DMS53 treated with DMSO at 0.1 percent for 48 hours (cell line): ENCODE measurements around the gene OR52R1.
"Not testable (repeated sequence)": the region's sequence is repeated elsewhere in the genome, so short reads cannot be mapped to it uniquely, and the experiment has no call there.

Source experiments
- DNase-seq: peaks from one replicate; lab custom pipeline; 2025; ENCODE audit not compliant: unreplicated experiment; lab: John Stamatoyannopoulos, UW

Gene OR52R1

DNA sequence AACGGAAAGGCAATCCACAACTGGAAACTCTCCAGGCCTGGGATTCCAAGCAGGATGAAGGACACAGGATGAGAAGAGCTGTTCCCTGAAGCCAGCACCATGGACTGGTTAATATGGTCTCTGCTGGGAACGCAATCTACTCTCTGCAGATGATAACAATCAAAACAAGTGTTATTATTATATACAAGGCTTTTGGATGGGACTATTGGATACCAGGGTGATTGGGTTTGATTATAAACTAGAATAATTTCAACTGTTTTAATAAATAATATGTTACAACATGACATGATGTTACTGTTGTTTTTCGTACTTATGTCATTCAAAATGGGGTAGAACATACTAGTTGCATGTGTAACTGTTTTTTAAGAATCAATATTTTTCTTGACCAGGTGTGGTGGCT is at the start of gene OR52R1:
OR52R1 (minus strand) TSS at position 101 of the 400 bp plus-strand sequence; CDS start at position 101, 0 bp downstream.
- no peak for DNase-seq

DNA sequence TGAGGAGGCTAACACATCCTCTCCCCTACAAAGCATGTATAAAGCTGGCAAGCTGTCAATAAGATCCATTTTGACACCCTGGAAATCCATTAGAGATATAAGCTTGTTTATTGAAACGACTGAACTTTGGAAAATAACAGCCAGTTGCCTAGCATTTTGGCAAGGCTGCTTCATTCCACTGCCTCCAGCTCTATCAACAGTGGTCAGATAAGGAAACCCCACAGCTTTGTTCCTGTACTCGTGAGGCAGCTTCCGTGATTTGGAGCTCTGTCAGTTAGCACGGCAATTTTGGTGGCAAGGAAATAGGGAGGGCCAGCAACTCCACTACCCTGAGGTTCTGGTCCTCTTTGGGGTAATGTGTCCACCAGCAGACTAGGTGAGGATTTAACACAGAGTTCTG is 46.9 kb upstream of the OR52R1 start:
- DNase-seq = no peak

DNA sequence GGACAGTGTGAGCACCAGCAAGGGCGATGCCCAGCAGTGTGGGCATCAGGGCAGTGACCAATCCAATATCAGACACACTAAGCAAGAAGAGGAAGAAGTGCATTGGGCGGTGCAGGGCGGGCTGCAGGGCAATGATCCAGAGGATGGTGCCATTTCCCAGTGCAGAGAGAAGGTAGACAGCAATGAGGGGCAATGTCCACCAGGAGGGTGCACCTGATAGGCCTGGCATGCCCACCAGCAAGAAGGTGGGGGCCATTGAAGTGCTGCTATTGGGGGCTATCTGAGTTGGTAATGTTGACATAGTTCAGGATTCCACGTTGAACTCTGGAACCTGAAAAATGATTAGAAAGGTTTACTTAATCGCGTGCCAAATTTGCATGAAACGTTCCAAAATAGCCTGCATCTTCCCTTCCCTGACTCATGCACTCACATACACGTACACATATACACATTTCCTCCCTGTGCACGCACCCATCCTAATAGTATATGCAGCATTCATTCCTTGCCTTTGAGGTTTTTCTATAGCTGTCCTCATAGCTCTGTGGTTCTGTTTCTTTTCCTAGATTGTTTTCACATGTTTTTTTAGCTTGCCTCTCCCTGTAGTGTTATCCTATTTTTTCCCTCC is 44.8 kb upstream of the OR52R1 start, which contains the start of gene OR51S1:
OR51S1 (minus strand) TSS at position 301 of the 625 bp plus-strand sequence; CDS start at position 301, 0 bp downstream.
- no peak for DNase-seq

DNA sequence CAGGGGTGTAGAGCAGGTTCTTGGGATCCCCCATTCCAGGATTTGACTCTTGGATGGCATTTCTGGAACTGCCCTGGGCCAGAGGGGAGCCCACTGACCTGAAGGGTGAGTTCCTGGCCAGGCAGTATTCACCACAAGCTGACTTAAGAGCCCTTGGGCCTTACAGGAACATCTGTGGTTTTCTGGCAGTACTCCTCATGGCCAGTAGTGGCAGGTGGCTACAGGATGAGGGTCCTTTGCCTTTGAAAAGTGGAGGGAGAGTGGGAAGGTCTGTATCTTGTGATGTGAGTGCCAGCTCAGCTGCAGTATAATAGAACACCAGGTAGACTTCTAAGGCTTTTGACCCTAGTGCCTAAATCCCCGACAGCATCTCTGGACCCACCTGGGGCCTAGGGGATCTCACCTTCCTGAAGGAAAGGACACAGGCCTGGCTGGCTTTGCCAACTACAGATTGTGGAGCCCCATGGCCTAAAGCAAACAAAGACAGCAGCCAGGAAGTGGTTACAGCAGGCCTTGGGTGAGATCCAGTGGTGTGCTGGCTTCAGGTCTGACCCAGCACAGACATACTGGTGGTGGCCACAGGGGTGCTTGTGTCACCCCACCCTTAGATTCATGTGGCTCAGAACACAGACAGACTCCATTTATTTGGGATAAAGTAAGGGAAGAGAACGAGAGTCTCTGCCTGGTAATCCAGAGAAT is 35.8 kb upstream of the OR52R1 start:
- no peak for DNase-seq

DNA sequence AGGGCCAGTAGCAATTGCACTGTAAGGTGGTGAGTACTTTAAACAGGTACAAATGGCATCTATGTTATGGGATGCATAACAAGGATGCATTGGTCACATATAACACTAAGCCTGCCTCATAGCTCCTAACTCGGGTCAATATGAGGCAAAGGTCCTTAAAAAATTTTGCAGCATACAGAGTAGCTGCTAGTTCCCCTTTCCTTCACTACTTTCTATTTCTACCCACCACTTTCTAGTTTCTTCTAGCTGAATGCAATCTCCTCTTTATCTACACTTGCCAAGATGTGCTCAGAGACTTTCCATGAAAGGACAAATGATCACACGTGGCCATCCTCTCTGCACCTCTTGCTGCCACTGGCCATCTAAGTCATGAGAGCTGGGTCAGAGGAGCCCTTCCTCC is 26.7 kb upstream of the OR52R1 start:
- DNase-seq = no peak

DNA sequence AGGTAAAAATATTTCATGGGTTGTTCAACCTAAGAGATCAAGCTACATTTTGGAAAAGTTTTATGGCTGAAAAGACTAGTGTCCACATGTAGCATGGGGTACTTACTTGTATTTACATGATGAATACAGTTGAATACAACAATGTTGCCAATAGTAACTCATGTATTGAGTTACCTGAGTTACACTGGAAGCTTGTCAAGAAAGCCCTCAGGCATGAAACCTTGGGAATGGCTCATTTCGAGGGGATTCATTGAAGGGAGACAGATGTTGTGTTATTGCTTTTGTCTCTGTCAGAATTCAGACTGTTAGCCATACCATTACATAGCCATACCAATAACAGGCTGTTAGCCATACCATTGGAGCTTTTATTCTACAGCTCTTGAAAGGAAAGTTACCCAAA is 26.2 kb upstream of the OR52R1 start:
- no peak for DNase-seq

DNA sequence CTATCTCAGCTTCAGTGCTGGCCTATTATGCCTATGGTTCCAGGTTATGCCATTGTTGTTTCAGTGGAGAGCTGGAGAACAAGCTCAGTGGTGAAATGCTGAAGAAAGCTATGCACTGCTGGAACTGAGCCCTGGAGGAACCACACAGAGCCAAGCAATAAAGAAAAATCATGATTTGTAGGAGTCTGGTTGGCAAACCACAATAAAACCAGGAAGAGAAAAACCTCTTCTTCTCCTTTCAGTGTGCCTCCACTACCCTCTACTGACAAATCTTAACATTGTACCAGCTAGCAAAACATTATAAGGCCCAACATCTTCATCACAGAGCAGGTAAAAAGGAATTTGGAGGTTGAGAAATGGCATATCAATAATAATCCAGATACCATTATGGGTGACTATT is 22.2 kb upstream of the OR52R1 start:
- peak; percentile 39 for DNase-seq

DNA sequence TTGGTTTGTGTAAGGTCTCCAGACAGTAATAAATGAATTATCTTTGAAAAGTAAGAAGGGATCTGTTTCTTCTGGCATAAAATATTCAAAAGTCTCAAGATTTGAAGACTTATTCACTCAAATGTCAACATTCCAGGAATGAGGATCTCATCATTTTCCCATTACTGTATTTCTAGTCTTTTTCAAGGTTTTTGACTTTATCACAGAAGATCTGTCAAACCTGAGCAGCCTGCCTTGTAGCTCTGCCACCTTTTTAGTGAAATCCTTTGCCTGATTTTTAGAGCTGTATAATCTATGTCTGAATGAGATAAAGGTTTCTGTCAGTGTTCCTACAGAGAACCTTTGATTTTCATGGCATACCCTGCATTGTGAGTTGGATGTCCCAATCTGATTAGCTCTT is 21.0 kb upstream of the OR52R1 start:
- DNase-seq = no peak

DNA sequence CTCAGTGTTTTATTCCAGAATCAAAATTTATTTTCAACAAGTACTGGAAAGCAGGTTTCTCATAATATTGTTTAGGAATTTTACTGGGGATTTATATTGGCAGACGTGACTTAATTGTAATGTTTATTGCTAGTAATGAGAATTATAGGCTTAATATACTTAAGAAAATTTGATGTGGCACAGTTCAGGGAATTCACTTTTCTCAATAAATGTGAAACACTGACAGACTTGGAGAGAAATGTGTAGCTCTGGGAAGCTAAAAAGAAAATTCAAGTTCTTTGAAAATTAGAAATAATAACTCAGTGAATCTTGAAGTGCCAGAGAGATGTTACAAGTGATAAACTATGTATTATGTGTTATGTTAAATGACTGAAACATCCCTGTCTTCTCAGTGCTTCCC is 16.8 kb upstream of the OR52R1 start, which contains the start of gene OR51F2:
OR51F2 (plus strand) TSS at position 301 of the 400 bp plus-strand sequence. CDS start 101 bp downstream, outside the sequence.
- no peak for DNase-seq

DNA sequence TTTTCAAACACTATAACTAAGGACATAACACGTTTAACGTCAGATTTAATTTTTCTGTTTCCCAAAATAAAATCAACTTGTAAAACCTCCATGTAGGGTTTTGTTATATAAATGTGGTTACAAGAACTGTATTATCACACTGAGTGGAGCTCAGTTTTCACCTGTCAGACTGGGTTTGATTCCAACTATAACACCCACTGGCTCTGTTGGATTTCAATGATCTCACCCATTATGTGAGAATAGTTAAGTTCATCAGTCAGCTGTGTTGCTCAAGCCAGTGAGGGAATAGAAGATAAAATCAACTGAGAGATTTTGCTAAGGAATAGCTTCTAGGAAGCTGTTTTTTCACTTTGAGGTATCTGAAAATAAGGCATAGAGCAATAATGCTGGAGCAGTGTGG is 5.1 kb upstream of the OR52R1 start:
- DNase-seq = no peak

DNA sequence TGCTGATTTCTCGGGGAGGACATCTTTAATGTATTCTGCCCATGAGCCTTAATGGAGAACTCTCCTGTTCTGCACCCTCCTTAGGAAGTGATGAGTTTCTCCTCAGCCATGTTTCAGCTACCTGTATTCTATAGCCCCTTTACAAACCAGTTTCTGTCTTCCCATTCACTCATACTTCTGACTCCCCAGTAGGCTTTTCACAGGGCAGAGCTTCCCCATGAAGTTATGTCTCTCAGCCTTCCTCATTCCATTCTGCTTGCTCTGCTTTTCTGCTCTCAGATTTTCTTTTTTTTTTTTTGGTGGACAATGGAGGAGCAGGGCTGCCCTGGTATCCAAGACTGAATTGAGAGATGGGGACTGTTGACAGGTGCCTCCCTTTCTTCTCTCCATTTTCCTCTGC is 4.3 kb upstream of the OR52R1 start:
- DNase-seq = no peak

DNA sequence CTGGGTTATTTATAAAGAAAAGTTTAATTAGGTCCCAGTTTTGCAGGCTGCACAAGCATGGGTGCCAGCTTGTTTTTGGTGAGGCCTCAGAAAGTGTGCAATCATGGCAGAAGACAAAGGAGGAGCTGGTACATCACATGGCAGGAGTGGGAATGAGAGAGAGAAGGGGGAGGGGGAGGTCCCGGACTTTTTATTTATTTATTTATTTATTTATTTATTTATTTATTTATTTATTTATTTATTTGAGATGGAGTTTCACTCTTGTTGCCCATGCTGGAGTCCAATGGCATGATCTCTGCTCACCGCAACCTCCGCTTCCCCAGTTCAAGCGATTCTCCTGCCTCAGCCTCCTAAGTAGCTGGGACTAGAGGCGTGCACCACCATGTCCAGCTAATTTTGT is 2.9 kb downstream of the OR52R1 start:
- DNase-seq = not testable (repeated sequence)

DNA sequence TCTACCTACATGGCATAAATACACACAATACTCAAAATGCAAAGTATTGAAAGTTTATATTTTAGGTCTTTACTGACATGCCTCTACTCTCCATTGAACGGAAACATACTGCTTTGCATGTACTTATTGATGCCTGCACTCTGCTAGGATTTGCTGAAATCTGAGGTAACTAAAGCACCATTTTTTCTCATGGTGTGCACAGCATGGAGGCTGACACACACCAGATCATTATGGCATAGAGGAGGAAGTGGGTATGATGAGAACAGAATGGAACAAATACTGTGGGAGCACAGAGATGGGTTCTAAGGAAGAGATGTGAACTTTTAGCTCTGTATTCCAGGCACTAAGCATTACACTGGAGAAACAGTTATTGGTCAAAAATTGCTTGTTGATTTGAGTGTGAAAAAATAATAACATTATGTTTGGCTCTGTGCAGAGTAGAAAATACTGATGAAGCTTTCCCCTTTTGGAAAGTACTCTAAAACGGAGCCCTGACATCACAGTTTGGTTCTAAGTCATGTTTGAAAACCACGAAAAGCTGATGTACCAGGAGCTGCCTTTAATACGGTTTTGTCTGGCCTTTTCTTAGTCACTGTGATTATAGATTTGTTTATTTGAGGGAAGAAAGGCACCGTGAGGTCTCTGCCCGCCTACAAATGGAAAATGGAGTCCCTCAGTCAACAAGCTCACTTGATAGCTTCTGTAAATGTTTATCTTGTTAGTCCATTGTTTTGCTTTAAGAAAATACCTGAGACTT is 5.6 kb downstream of the OR52R1 start:
- no peak for DNase-seq

DNA sequence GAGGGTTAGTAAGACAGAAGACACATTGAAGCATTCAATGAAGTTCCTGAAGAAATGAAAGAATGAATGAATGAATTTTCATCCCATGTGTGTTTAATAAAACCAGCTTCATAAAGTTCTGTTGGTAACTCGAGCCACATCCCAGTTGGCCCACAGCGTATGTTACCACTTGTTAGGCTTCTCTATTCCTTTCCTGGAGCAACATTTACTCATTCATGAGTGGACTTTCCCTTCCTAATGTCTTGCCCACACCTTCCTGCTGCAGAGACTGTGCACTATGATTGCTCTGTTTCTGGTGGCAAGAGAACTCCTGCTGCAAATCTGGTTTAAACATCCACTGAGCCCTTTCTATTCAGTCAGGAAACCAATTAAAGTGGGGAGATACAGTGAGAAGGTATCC is 7.0 kb downstream of the OR52R1 start:
- no peak for DNase-seq

DNA sequence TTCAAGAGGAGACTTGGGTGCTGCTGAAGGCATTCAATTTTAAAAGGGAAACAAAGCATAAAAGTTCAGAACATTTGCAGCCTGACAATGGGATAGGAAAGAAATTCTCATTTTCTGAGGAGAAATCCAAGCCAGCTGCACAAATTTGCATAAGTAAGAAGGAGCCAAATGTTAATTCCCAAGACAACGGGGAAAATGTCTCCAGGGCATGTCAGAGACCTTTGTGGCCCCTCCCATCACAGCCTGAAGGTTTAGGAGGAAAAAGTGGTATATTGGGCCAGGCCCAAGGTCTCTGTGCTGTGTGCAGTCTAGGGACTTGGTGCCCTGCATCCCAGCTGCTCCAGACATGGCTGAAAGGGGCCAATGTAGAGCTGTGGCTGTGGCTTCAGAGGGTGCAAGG is 21.7 kb downstream of the OR52R1 start:
- DNase-seq = no peak

DNA sequence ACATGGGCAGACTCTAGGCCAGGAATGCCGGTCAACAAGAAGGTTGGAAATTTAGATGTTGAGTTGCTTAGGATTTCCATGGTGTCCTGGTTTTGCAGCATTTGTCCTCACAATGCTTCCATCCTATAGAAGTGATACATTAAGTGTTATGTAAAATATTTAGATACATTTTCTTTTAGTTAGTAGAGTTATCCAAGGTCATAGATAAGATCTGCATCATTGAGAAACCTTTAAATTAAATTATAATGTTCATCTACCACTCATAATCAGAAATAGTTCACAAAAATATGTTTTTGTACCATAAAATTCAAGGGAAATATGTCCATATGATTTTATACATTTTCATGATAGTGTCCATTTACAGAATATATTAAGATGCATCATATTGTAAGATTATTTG is 34.3 kb downstream of the OR52R1 start, which contains the start of gene OR51F1:
OR51F1 (minus strand) TSS at position 101 of the 400 bp plus-strand sequence; CDS start at position 101, 0 bp downstream.
- DNase-seq = no peak

DNA sequence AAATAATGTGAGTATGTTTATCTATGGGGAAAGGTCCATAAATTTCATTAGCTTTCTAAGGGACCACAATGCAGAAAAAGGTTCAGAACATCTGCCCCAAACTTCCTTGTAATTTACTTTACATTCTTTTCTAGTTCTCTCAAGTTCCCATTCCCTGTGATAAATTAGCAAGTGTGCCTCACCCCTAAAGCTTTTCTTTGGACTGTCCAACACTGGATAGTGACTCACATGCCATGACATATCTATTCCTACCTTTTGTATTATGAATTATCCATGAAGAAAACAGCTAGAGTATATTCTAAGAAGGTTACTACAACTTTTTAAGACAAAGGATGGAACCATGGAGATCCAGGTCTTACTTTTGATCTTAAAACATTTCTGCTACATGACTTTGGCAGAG is 36.1 kb downstream of the OR52R1 start:
- no peak for DNase-seq

DNA sequence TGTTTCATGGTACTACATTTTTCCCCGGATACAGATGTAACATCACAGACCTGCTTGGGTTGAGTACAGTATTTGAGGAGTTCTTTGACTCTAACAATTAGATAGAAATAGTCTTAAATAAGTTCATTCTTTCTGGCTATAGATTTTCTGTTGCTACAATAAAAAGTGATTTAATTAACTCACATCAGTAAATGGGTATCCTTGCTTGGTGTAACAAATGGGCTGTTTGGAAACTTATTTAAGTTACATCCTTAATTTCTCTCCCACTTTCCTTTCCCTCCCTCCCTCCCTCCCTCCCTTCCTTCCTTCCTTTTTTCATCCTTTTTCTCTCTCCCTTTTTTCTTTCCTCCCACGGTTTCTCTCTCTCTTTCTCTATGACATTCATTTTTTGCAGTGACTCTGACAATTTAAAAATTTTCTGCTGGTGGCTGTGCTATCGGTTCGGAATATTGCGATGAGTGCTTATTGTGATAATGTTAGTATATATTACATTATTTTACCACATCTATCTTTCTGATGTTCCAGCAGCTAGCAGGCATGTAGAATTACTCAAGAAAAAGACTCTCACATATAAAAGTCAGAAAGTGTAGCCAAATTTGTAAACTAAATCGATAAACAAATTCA is 37.6 kb downstream of the OR52R1 start:
- DNase-seq = no peak

DNA sequence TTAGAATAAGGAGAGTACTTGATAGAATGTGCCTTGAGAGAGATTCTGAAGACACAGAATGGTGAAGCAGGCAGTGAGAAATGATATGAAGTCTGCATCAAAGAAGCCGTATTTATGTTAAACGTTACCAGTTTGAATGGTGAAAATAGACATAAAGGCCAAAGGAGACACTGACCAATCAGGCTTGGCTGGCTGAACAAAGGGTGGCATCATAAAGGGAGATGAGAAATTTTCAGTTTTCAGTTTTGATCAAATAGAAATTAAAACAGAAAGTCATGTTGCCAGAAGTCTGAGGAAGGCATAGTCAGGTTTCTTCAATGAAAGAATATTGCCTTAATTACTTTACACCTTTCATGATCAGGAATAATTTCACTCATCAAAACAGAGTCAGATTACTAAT is 41.1 kb downstream of the OR52R1 start:
- DNase-seq = no peak
